ENCODE results near the gene QRICH1. TPM values are rescaled to one million over a fixed set of nuclear protein-coding genes. Genes with fewer than 3 reads are reported as not detected.

QRICH1 gene
- total RNA-seq, 4 donors from 2014 or later, result 85.8 to 187 (median 115) TPM

GRCh38 chr3:49133226-49133951 lies 39.5 kb upstream of the QRICH1 start:
- H3K9me3 ChIP-seq, result no peaks in the 10 kb centered on the region
- peaks cover 10% of the 10 kb centered on the region for H3K36me3 ChIP-seq
- no peaks in the 10 kb centered on the region for H3K27me3 ChIP-seq
- DNase-seq (ENCODE audit: low spot score in 2 of 2), result peak; percentile 91 to 96
- peak overlapping the region; percentile 87 for H3K27ac ChIP-seq
- WGBS, result 7% methylated on average over 24 of the region's 30 CpGs
- peak overlapping the region; percentile 73 for H3K4me3 ChIP-seq
- H3K4me1 ChIP-seq, result peaks cover 44% of the 10 kb centered on the region
- TF ChIP-seq, protein P1, sequence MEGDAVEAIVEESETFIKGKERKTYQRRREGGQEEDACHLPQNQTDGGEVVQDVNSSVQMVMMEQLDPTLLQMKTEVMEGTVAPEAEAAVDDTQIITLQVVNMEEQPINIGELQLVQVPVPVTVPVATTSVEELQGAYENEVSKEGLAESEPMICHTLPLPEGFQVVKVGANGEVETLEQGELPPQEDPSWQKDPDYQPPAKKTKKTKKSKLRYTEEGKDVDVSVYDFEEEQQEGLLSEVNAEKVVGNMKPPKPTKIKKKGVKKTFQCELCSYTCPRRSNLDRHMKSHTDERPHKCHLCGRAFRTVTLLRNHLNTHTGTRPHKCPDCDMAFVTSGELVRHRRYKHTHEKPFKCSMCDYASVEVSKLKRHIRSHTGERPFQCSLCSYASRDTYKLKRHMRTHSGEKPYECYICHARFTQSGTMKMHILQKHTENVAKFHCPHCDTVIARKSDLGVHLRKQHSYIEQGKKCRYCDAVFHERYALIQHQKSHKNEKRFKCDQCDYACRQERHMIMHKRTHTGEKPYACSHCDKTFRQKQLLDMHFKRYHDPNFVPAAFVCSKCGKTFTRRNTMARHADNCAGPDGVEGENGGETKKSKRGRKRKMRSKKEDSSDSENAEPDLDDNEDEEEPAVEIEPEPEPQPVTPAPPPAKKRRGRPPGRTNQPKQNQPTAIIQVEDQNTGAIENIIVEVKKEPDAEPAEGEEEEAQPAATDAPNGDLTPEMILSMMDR (IDR thresholded peaks at IDR 0.05), result no peak
- TF ChIP-seq POLR2AphosphoS5 (IDR thresholded peaks at IDR 0.05), result peak in 1 of 3 donors; percentile 16

DNA sequence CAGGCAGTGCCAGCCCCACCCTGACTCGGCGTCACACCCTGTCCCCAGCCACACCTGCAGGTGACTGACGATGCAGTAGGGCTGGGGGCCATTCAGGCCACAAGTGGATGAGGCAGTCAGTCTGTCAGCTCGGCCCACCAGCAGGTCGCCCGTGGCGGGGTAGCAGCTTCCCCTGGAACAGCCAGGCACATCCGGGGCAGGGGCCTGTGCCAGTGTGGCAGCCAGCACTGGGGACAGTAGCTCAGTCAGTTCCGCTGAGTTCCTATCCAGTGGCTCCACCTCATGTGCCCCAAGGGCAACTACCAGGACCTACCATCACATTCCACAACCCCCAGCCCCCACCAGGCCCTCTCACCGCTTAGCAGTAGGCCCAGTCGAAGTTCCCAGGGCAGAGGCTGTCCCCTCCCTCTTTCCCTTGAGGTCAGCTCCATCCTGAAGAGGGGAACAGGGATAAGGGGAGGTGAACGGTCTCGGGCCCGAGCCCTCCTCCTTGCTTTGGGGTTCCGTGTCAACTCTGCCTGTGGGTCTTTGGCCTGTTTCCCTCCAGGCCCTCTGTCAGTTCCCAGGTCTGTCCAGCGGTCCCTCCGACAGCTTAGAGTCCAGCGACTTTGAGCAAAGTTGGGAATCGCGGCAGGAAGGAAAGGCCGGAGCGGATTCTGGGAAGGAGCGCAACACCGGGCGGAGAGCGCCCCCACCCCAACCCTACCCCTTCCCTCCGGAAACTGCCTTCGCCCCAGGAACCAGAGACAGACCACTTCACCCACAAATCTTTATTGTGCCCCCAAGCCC lies 38.8 kb upstream of the QRICH1 start, which contains the start of gene LAMB2:
Gene LAMB2, minus strand, starts transcription at position 614 of the 789 bp plus-strand sequence. Its CDS starts 183 bp downstream, at position 431.
- peaks cover 13% of the 10 kb centered on the region for H3K36me3 ChIP-seq
- no peaks in the 10 kb centered on the region for H3K9me3 ChIP-seq

DNA sequence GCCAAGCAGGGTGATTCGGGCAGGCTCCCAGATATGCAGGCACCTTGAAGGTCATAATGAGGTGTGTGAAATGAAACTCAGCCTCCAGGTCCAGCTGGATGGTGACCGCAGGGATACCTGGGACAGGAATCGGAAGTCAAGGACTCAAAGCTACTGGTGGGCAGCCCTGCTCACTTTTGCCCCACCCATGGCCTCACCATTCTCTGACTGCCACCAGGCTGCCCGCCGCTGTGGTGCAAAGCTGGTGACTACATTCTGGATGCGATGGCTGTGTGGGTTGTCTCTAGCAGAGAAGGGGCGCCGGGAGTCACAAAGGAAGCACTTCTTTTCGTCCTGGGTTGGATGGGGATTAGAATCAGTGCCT lies 38.2 kb upstream of the QRICH1 start:
- H3K4me1 ChIP-seq, result peaks cover 44% of the 10 kb centered on the region
- H3K27ac ChIP-seq, result peak overlapping the region; percentile 87
- H3K4me3 ChIP-seq, result peak overlapping the region; percentile 73
- TF ChIP-seq, protein P1 (IDR thresholded peaks at IDR 0.05), result no peak
- no peak for TF ChIP-seq POLR2A (IDR thresholded peaks at IDR 0.05)
- no peak for TF ChIP-seq POLR2AphosphoS5 (IDR thresholded peaks at IDR 0.05)
- no peak for TF ChIP-seq EP300 (IDR thresholded peaks at IDR 0.05)
- 24% methylated on average over 5 of the region's 9 CpGs for WGBS
- H3K9me3 ChIP-seq, result no peaks in the 10 kb centered on the region
- peaks cover 13% of the 10 kb centered on the region for H3K36me3 ChIP-seq
- H3K27me3 ChIP-seq, result no peaks in the 10 kb centered on the region
- no peak for DNase-seq (ENCODE audit: low spot score in 2 of 2)

More for the DNA sequence above, 38.8 kb upstream of the QRICH1 start, which contains the start of gene LAMB2:
- Histone ChIP-seq H3K4me1 (peaks cover 44% of the 10 kb centered on the region), H3K4me3 (peak within 1 kb of the TSS; percentile 73), H3K27ac (peak within 1 kb of the TSS; percentile 87), H3K27me3 (no peaks in the 10 kb centered on the region)
- TF ChIP-seq POLR2AphosphoS5 (IDR thresholded peaks at IDR 0.05) (peak in 1 of 3 donors; percentile 23), EP300 (IDR thresholded peaks at IDR 0.05) (no peak), POLR2A (IDR thresholded peaks at IDR 0.05) (peak in 1 of 2 donors; percentile 26)
- TF ChIP-seq, protein P1 (IDR thresholded peaks at IDR 0.05), result no peak
- DNase-seq (ENCODE audit: low spot score in 2 of 2), result peak; percentile 84 to 88
- 15% methylated on average over 26 of the region's 28 CpGs for WGBS

- H3K36me3 ChIP-seq, result peaks cover 15% of the 10 kb centered on the region
- no peak for DNase-seq (ENCODE audit: low spot score in 2 of 2)
- H3K27me3 ChIP-seq, result no peaks in the 10 kb centered on the region
- peak overlapping the region; percentile 73 for H3K4me3 ChIP-seq
- H3K27ac ChIP-seq, result peak overlapping the region; percentile 87
- TF ChIP-seq, protein P1 (IDR thresholded peaks at IDR 0.05), result no peak
- no peak for TF ChIP-seq POLR2A (IDR thresholded peaks at IDR 0.05)
- no peak for TF ChIP-seq EP300 (IDR thresholded peaks at IDR 0.05)
- TF ChIP-seq POLR2AphosphoS5 (IDR thresholded peaks at IDR 0.05), result no peak
- WGBS, result 92% methylated on average over 2 of the region's 6 CpGs
- H3K4me1 ChIP-seq, result peaks cover 44% of the 10 kb centered on the region
- no peaks in the 10 kb centered on the region for H3K9me3 ChIP-seq
Observed at GRCh38 chr3:49131576-49131975, 37.7 kb upstream of the QRICH1 start.

DNA sequence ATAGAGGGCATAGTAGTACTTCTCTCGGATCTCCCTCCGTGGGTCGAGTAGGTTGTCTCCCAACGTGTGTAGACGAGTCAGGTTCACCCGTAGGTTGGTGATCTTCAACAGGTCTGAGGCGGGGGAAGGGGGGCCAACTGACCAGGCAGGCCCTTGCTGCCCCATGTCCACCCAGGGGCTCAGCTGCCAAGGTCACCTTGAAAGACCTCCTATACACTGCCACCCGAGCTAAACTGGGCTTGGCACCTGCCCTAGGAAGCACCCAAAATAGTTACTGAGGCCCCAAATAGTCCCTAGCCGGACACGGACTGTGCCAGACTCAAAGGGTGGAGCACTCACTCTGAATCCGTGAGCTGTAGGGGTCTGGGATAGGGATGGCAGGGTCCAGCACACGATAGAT lies 37.2 kb upstream of the QRICH1 start:
- H3K27ac ChIP-seq, result no peak overlapping the region
- H3K4me3 ChIP-seq, result no peak overlapping the region
- no peak for TF ChIP-seq POLR2AphosphoS5 (IDR thresholded peaks at IDR 0.05)
- TF ChIP-seq, protein P1 (IDR thresholded peaks at IDR 0.05), result no peak
- TF ChIP-seq EP300 (IDR thresholded peaks at IDR 0.05), result no peak
- TF ChIP-seq POLR2A (IDR thresholded peaks at IDR 0.05), result no peak
- no peak for DNase-seq (ENCODE audit: low spot score in 2 of 2)
- H3K9me3 ChIP-seq, result no peaks in the 10 kb centered on the region
- H3K36me3 ChIP-seq, result peaks cover 20% of the 10 kb centered on the region
- no peaks in the 10 kb centered on the region for H3K27me3 ChIP-seq
- H3K4me1 ChIP-seq, result peaks cover 44% of the 10 kb centered on the region
- 80% methylated on average over 4 of the region's 12 CpGs for WGBS

Data from suprapubic skin (tissue), 4 donors.